ENCODE measurements around the gene UNC79.

UNC79 gene

GRCh38 chr14:93548102-93548843, 117.5 kb downstream of the UNC79 start:
- TF ChIP-seq SUZ12 (IDR thresholded peaks at IDR 0.05; ENCODE audit: extremely low read depth, insufficient read depth, insufficient read length) (no peak), ZNF274 (IDR thresholded peaks at IDR 0.05; ENCODE audit: low read depth, low read length) (no peak), YY1 (IDR thresholded peaks at IDR 0.05; ENCODE audit: insufficient read depth, insufficient read length) (no peak)
- no peaks in the 10 kb centered on the region for H3K4me1 ChIP-seq (ENCODE audit: insufficient read depth, insufficient read length)
- no peaks in the 10 kb centered on the region for H3K9me3 ChIP-seq (ENCODE audit: insufficient read depth, low read length)
- no peaks in the 10 kb centered on the region for H3K27me3 ChIP-seq (ENCODE audit: insufficient read depth, insufficient read length)
- H3K4me3 ChIP-seq (ENCODE audit: insufficient read length, low read depth) = no peak overlapping the region
- DNase-seq (ENCODE audit: low read depth, low spot score) = no peak
- no peak overlapping the region for H3K9ac ChIP-seq (ENCODE audit: insufficient read length, low read depth)
- no peaks in the 10 kb centered on the region for H3K36me3 ChIP-seq (ENCODE audit: insufficient read depth, insufficient read length, low read length)

- Histone ChIP-seq H3K9ac (ENCODE audit: insufficient read length, low read depth) (no peak overlapping the region), H3K27me3 (ENCODE audit: insufficient read depth, insufficient read length) (no peaks in the 10 kb centered on the region), H3K4me3 (ENCODE audit: insufficient read length, low read depth) (no peak overlapping the region), H3K9me3 (ENCODE audit: insufficient read depth, low read length) (no peaks in the 10 kb centered on the region), H3K36me3 (ENCODE audit: insufficient read depth, insufficient read length, low read length) (no peaks in the 10 kb centered on the region), H3K4me1 (ENCODE audit: insufficient read depth, insufficient read length) (no peaks in the 10 kb centered on the region)
- DNase-seq (ENCODE audit: low read depth, low spot score) = no peak
- TF ChIP-seq SUZ12 (IDR thresholded peaks at IDR 0.05; ENCODE audit: extremely low read depth, insufficient read depth, insufficient read length) (no peak), YY1 (IDR thresholded peaks at IDR 0.05; ENCODE audit: insufficient read depth, insufficient read length) (no peak), ZNF274 (IDR thresholded peaks at IDR 0.05; ENCODE audit: low read depth, low read length) (no peak)
These were observed 118.9 kb downstream of the UNC79 start for GRCh38 chr14:93549595-93549994.

GRCh38 chr14:93564918-93565317, 134.2 kb downstream of the UNC79 start:
- no peaks in the 10 kb centered on the region for H3K4me1 ChIP-seq (ENCODE audit: insufficient read depth, insufficient read length)
- no peaks in the 10 kb centered on the region for H3K27me3 ChIP-seq (ENCODE audit: insufficient read depth, insufficient read length)
- DNase-seq (ENCODE audit: low read depth, low spot score) = no peak
- no peak overlapping the region for H3K4me3 ChIP-seq (ENCODE audit: insufficient read length, low read depth)
- H3K36me3 ChIP-seq (ENCODE audit: insufficient read depth, insufficient read length, low read length) = no peaks in the 10 kb centered on the region
- H3K9me3 ChIP-seq (ENCODE audit: insufficient read depth, low read length) = no peaks in the 10 kb centered on the region
- H3K9ac ChIP-seq (ENCODE audit: insufficient read length, low read depth) = no peak overlapping the region
- TF ChIP-seq ZNF274 (IDR thresholded peaks at IDR 0.05; ENCODE audit: low read depth, low read length) (no peak), YY1 (IDR thresholded peaks at IDR 0.05; ENCODE audit: insufficient read depth, insufficient read length) (no peak), SUZ12 (IDR thresholded peaks at IDR 0.05; ENCODE audit: extremely low read depth, insufficient read depth, insufficient read length) (no peak)

- H3K4me3 ChIP-seq (ENCODE audit: insufficient read length, low read depth) = no peak overlapping the region
- no peaks in the 10 kb centered on the region for H3K27me3 ChIP-seq (ENCODE audit: insufficient read depth, insufficient read length)
- no peaks in the 10 kb centered on the region for H3K9me3 ChIP-seq (ENCODE audit: insufficient read depth, low read length)
- no peak for DNase-seq (ENCODE audit: low read depth, low spot score)
- TF ChIP-seq YY1 (IDR thresholded peaks at IDR 0.05; ENCODE audit: insufficient read depth, insufficient read length) = no peak
- TF ChIP-seq ZNF274 (IDR thresholded peaks at IDR 0.05; ENCODE audit: low read depth, low read length) = no peak
- no peak for TF ChIP-seq SUZ12 (IDR thresholded peaks at IDR 0.05; ENCODE audit: extremely low read depth, insufficient read depth, insufficient read length)
- no peaks in the 10 kb centered on the region for H3K4me1 ChIP-seq (ENCODE audit: insufficient read depth, insufficient read length)
- H3K36me3 ChIP-seq (ENCODE audit: insufficient read depth, insufficient read length, low read length) = no peaks in the 10 kb centered on the region
- no peak overlapping the region for H3K9ac ChIP-seq (ENCODE audit: insufficient read length, low read depth)
These were observed 135.4 kb downstream of the UNC79 start for GRCh38 chr14:93566065-93566693.

GRCh38 chr14:93571275-93571674, 140.5 kb downstream of the UNC79 start:
- no peak for TF ChIP-seq YY1 (IDR thresholded peaks at IDR 0.05; ENCODE audit: insufficient read depth, insufficient read length)
- no peak for TF ChIP-seq ZNF274 (IDR thresholded peaks at IDR 0.05; ENCODE audit: low read depth, low read length)
- TF ChIP-seq SUZ12 (IDR thresholded peaks at IDR 0.05; ENCODE audit: extremely low read depth, insufficient read depth, insufficient read length) = no peak
- H3K27me3 ChIP-seq (ENCODE audit: insufficient read depth, insufficient read length) = no peaks in the 10 kb centered on the region
- no peak for DNase-seq (ENCODE audit: low read depth, low spot score)

GRCh38 chr14:93579178-93579577, 148.4 kb downstream of the UNC79 start:
- Histone ChIP-seq H3K27me3 (ENCODE audit: insufficient read depth, insufficient read length) (no peaks in the 10 kb centered on the region), H3K9ac (ENCODE audit: insufficient read length, low read depth) (no peak overlapping the region), H3K9me3 (ENCODE audit: insufficient read depth, low read length) (no peaks in the 10 kb centered on the region), H3K4me3 (ENCODE audit: insufficient read length, low read depth) (no peak overlapping the region), H3K36me3 (ENCODE audit: insufficient read depth, insufficient read length, low read length) (no peaks in the 10 kb centered on the region), H3K4me1 (ENCODE audit: insufficient read depth, insufficient read length) (no peaks in the 10 kb centered on the region)
- DNase-seq (ENCODE audit: low read depth, low spot score) = no peak
- TF ChIP-seq YY1 (IDR thresholded peaks at IDR 0.05; ENCODE audit: insufficient read depth, insufficient read length) = no peak
- TF ChIP-seq SUZ12 (IDR thresholded peaks at IDR 0.05; ENCODE audit: extremely low read depth, insufficient read depth, insufficient read length) = no peak
- no peak for TF ChIP-seq ZNF274 (IDR thresholded peaks at IDR 0.05; ENCODE audit: low read depth, low read length)

More at GRCh38 chr14:93571275-93571674, 140.5 kb downstream of the UNC79 start:
- Histone ChIP-seq H3K4me1 (ENCODE audit: insufficient read depth, insufficient read length) (no peaks in the 10 kb centered on the region), H3K4me3 (ENCODE audit: insufficient read length, low read depth) (no peak overlapping the region), H3K9ac (ENCODE audit: insufficient read length, low read depth) (no peak overlapping the region), H3K9me3 (ENCODE audit: insufficient read depth, low read length) (no peaks in the 10 kb centered on the region), H3K36me3 (ENCODE audit: insufficient read depth, insufficient read length, low read length) (no peaks in the 10 kb centered on the region)

GRCh38 chr14:93582516-93582915, 151.8 kb downstream of the UNC79 start:
- Histone ChIP-seq H3K4me1 (ENCODE audit: insufficient read depth, insufficient read length) (no peaks in the 10 kb centered on the region), H3K4me3 (ENCODE audit: insufficient read length, low read depth) (no peak overlapping the region), H3K9ac (ENCODE audit: insufficient read length, low read depth) (no peak overlapping the region), H3K36me3 (ENCODE audit: insufficient read depth, insufficient read length, low read length) (no peaks in the 10 kb centered on the region), H3K27me3 (ENCODE audit: insufficient read depth, insufficient read length) (no peaks in the 10 kb centered on the region), H3K9me3 (ENCODE audit: insufficient read depth, low read length) (no peaks in the 10 kb centered on the region)
- DNase-seq (ENCODE audit: low read depth, low spot score) = no peak
- TF ChIP-seq ZNF274 (IDR thresholded peaks at IDR 0.05; ENCODE audit: low read depth, low read length) (no peak), SUZ12 (IDR thresholded peaks at IDR 0.05; ENCODE audit: extremely low read depth, insufficient read depth, insufficient read length) (no peak), YY1 (IDR thresholded peaks at IDR 0.05; ENCODE audit: insufficient read depth, insufficient read length) (no peak)
